T-helper 17 cell (primary cell): Measurements from ENCODE around the gene CEP112. TPM values are rescaled to one million over a fixed set of nuclear protein-coding genes. Genes with fewer than 3 reads are reported as not detected.

ENCODE experiments used
- ATAC-seq: fragments of 150-1000 bp; cut with Tn5 transposase; 2 replicates; pipeline ENCODE4 v1.10.0; 2021; ENCODE audit warnings: mild to moderate bottlenecking, moderate library complexity
- DNase-seq, 3 donors: peaks; one replicate each; pipeline versions ENCODE4 v3.0.0 to v3.0.0-alpha.2; 2020 to 2021
- H3K9me3 ChIP-seq: one replicate; pipeline ENCODE4 v1.7.0; 2013; ENCODE audit warnings: low read length, mild to moderate bottlenecking; ENCODE audit not compliant: control insufficient read depth, poor library complexity, severe bottlenecking
- H3K27ac Mint-ChIP-seq: one replicate; pipeline ENCODE4 v1.8.0; 2022; ENCODE audit warnings: mild to moderate bottlenecking, moderate library complexity, mixed read lengths
- H3K27me3 Mint-ChIP-seq: one replicate; pipeline ENCODE4 v1.8.0; 2022; ENCODE audit warnings: mixed read lengths
- H3K36me3 Mint-ChIP-seq: one replicate; pipeline ENCODE4 v1.8.0; 2022; ENCODE audit warnings: low read depth, mixed read lengths
- H3K4me1 Mint-ChIP-seq: one replicate; pipeline ENCODE4 v1.8.0; 2022; ENCODE audit warnings: mild to moderate bottlenecking, mixed read lengths
- H3K4me3 Mint-ChIP-seq: one replicate; pipeline ENCODE4 v1.8.0; 2022; ENCODE audit warnings: mild to moderate bottlenecking, moderate library complexity, mixed read lengths
- total RNA-seq, 4 donors: library from RNA in 2 of 4; stranded (reverse) in 2 of 4; gene quantifications; one replicate each; pipeline ENCODE4 v1.2.3 and lab custom pipeline; 2022 to 2026

CEP112 gene
- total RNA-seq, 2 donors from 2014 or later: 4.3 to 6.9 TPM

DNA sequence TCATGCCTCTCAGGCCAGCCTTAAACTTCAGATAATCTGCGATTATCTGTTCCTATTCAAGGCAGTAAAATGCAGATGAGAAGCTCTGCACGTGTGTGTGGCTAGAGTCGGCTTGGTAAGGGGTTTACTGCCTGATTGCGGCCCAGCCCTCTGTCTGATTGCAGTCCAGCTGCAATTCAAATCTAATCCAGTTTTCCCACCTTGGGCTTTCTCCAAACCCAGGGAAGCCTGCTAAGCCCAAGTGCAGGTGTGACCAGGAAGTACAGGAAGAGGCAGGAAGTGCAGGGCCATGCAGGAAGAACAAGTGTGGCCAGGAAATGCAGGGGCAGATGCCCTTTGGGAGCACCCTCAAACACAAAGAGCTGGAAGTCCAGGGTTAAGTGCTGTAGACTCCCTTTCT lies 314.9 kb downstream of the CEP112 start:
- H3K4me3 Mint-ChIP-seq: no peak overlapping the region
- H3K9me3 ChIP-seq: no peaks in the 10 kb centered on the region
- no peak for DNase-seq
- no peak overlapping the region for H3K27ac Mint-ChIP-seq
- no peaks in the 10 kb centered on the region for H3K4me1 Mint-ChIP-seq
- H3K27me3 Mint-ChIP-seq: peaks cover 7% of the 10 kb centered on the region
- ATAC-seq: no peak
- no peaks in the 10 kb centered on the region for H3K36me3 Mint-ChIP-seq

DNA sequence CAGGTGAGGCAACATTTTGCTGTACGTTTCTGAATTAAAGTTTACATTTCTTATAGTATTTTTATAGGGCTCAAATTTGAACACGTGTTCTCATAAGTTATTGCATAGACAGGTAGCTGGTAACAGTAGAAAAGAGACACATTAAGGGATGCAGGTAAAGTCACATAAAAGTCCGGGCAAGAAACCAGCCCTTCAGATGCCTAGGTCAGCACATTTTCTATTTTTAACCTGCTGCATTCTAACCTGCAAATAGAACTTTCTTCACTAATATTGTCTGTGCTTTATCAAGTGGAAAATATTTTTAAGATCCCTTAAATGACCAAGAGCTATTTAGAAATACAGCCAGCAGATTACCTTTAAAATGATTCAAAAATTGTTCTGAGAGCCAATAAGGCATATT lies 323.1 kb downstream of the CEP112 start:
- ATAC-seq (no peak), DNase-seq (no peak)
- no peaks in the 10 kb centered on the region for H3K9me3 ChIP-seq
- Mint-ChIP-seq H3K36me3 (no peaks in the 10 kb centered on the region), H3K4me3 (no peak overlapping the region), H3K27me3 (peaks cover 13% of the 10 kb centered on the region), H3K27ac (no peak overlapping the region), H3K4me1 (peaks cover 2% of the 10 kb centered on the region)

DNA sequence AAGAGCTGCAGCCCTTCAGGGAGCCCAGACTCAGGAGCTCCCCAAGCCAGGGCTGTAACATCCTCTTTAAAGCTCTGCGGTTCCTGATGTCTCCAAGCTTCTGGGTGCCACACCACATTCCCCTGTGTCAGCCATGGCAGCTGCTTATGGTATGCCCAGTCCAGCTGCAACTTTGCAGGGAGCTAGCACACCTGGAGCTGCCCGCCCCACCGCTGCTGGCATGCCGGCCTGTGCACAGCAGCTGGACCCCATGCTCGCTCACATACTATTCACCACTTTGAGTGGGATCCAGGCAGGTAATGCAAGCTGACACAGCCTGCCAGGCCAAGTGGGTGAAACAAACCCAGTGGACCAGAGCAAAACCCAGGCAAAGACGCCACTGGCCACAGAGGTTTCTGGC lies 324.9 kb downstream of the CEP112 start:
- Mint-ChIP-seq H3K4me3 (no peak overlapping the region), H3K4me1 (peaks cover 2% of the 10 kb centered on the region), H3K27ac (no peak overlapping the region), H3K27me3 (peaks cover 6% of the 10 kb centered on the region), H3K36me3 (no peaks in the 10 kb centered on the region)
- no peak for DNase-seq
- ATAC-seq: no peak
- no peaks in the 10 kb centered on the region for H3K9me3 ChIP-seq

DNA sequence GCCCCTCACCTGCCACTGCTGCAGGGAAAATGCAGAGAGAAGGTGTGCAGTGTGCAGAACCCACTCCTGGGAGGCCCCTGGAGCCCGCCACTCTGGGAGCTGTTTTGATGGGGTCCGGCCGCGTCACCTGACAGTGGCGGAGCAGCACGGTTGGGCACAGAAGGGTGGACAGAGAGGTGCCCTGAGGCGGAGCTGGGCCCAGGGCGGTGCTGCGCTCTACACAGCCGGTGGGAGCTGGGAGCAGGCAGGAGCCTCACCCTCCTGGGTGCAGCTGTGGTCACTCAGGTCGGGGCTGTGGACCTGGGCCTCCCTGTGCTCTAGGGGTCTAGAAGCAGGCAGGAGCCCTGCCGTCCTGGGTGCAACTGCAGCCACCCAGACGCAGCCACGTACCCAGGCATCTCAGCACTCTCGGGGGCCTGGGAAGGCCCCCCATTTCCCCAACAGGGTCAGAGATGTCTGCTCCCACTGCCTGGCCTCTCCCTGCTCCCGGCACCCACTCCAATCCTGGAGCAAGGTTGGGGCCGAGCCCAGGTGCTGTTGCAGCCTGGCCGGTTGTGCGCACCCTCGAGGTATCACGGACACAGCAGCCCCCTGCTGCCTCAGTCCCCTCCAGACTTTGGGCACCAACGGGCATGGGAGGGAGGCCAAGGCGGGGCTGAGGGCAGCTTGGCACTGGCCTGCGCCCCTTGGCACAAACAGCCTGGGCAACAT lies 326.1 kb downstream of the CEP112 start:
- DNase-seq (no peak), ATAC-seq (no peak)
- no peaks in the 10 kb centered on the region for H3K9me3 ChIP-seq
- H3K27me3 Mint-ChIP-seq: peaks cover 6% of the 10 kb centered on the region
- H3K27ac Mint-ChIP-seq: no peak overlapping the region
- H3K36me3 Mint-ChIP-seq: no peaks in the 10 kb centered on the region
- peaks cover 2% of the 10 kb centered on the region for H3K4me1 Mint-ChIP-seq
- H3K4me3 Mint-ChIP-seq: no peak overlapping the region

DNA sequence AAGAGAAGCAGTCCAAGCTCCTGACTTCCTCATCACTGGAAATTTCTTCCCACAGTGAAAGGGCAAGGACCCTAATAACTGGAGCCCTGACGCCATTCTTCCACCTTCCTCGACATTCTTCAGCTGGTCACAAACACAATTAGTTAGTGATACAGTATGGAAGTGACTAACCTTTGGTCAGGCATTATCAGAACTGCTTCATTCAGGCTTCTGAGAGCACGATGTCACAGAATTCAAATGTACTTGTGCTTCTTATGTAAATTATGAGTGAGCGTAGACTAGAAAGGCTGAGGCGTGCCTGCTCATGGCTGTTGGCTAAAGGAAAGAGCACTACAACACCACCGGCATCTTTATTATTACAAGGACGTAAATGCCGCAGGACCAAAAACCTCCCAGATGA lies 327.5 kb downstream of the CEP112 start:
- Mint-ChIP-seq H3K4me3 (no peak overlapping the region), H3K36me3 (no peaks in the 10 kb centered on the region), H3K27ac (no peak overlapping the region), H3K4me1 (peaks cover 2% of the 10 kb centered on the region), H3K27me3 (peaks cover 6% of the 10 kb centered on the region)
- DNase-seq (no peak), ATAC-seq (no peak)
- H3K9me3 ChIP-seq: no peaks in the 10 kb centered on the region

DNA sequence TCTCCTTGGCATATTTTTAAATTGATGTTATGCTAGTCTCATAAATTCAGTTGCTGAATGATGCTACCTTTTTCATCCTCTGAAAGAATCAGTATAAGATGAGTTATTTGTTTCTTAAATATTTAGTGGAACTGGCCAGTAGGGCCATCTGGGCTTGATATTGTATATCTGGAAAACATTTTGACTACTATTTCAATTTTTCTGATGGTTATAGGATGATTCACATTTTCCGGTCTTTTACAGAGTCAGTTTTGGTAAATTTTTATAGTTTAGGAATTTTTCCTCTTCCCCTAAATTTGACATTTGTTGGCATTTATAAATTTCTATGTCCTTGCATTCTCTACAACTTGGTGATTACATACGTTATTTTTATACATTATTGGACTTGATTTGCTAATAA lies 334.2 kb downstream of the CEP112 start:
- Mint-ChIP-seq H3K4me3 (no peak overlapping the region), H3K36me3 (no peaks in the 10 kb centered on the region), H3K27ac (no peak overlapping the region), H3K4me1 (no peaks in the 10 kb centered on the region), H3K27me3 (peaks cover 11% of the 10 kb centered on the region)
- no peak for ATAC-seq
- no peak for DNase-seq
- no peaks in the 10 kb centered on the region for H3K9me3 ChIP-seq

DNA sequence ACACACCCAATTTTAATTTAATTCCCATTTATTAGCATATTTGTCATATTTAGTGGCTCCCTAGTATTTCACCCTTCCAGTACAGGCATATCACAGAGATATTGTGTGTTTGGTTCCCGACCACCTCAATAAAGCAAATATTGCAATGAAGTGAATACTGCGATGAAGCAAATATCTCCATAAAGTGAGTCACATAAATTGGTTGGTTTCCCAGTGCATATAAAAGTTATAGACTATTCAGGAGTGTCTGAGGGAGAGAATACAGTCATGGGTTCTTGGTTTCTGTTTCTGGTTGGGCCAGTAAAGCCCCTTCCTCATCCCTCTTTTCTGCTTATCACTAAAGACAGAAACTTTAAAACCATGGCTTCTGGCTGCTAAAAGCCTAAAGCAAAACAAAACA lies 335.1 kb downstream of the CEP112 start:
- DNase-seq: no peak
- no peaks in the 10 kb centered on the region for H3K9me3 ChIP-seq
- H3K4me1 Mint-ChIP-seq: no peaks in the 10 kb centered on the region
- H3K27me3 Mint-ChIP-seq: peaks cover 11% of the 10 kb centered on the region
- H3K36me3 Mint-ChIP-seq: no peaks in the 10 kb centered on the region
- no peak for ATAC-seq
- no peak overlapping the region for H3K27ac Mint-ChIP-seq
- H3K4me3 Mint-ChIP-seq: no peak overlapping the region

GRCh38 chr17:65855675-65856074 lies 336.3 kb downstream of the CEP112 start:
- H3K9me3 ChIP-seq: no peaks in the 10 kb centered on the region
- H3K4me1 Mint-ChIP-seq: no peaks in the 10 kb centered on the region
- no peak overlapping the region for H3K27ac Mint-ChIP-seq
- ATAC-seq (no peak), DNase-seq (no peak)
- H3K4me3 Mint-ChIP-seq: no peak overlapping the region
- peaks cover 11% of the 10 kb centered on the region for H3K27me3 Mint-ChIP-seq
- no peaks in the 10 kb centered on the region for H3K36me3 Mint-ChIP-seq

- H3K9me3 ChIP-seq: no peaks in the 10 kb centered on the region
- Mint-ChIP-seq H3K27ac (no peak overlapping the region), H3K36me3 (no peaks in the 10 kb centered on the region), H3K27me3 (peaks cover 11% of the 10 kb centered on the region), H3K4me1 (no peaks in the 10 kb centered on the region), H3K4me3 (no peak overlapping the region)
- ATAC-seq: no peak
- no peak for DNase-seq
Measured at GRCh38 chr17:65855245-65855644, 336.7 kb downstream of the CEP112 start.

- DNase-seq: no peak
- no peak overlapping the region for H3K27ac Mint-ChIP-seq
- ATAC-seq: no peak
Measured at GRCh38 chr17:65853816-65854215, 338.1 kb downstream of the CEP112 start.

GRCh38 chr17:65852911-65853310 lies 339.0 kb downstream of the CEP112 start:
- no peaks in the 10 kb centered on the region for H3K4me1 Mint-ChIP-seq
- H3K27me3 Mint-ChIP-seq: peaks cover 11% of the 10 kb centered on the region
- no peak overlapping the region for H3K4me3 Mint-ChIP-seq
- no peaks in the 10 kb centered on the region for H3K36me3 Mint-ChIP-seq
- ATAC-seq: no peak
- no peak for DNase-seq
- H3K9me3 ChIP-seq: no peaks in the 10 kb centered on the region
- H3K27ac Mint-ChIP-seq: no peak overlapping the region

More at GRCh38 chr17:65853816-65854215, 338.1 kb downstream of the CEP112 start:
- no peaks in the 10 kb centered on the region for H3K9me3 ChIP-seq
- Mint-ChIP-seq H3K4me1 (no peaks in the 10 kb centered on the region), H3K36me3 (no peaks in the 10 kb centered on the region), H3K27me3 (peaks cover 11% of the 10 kb centered on the region), H3K4me3 (no peak overlapping the region)

DNA sequence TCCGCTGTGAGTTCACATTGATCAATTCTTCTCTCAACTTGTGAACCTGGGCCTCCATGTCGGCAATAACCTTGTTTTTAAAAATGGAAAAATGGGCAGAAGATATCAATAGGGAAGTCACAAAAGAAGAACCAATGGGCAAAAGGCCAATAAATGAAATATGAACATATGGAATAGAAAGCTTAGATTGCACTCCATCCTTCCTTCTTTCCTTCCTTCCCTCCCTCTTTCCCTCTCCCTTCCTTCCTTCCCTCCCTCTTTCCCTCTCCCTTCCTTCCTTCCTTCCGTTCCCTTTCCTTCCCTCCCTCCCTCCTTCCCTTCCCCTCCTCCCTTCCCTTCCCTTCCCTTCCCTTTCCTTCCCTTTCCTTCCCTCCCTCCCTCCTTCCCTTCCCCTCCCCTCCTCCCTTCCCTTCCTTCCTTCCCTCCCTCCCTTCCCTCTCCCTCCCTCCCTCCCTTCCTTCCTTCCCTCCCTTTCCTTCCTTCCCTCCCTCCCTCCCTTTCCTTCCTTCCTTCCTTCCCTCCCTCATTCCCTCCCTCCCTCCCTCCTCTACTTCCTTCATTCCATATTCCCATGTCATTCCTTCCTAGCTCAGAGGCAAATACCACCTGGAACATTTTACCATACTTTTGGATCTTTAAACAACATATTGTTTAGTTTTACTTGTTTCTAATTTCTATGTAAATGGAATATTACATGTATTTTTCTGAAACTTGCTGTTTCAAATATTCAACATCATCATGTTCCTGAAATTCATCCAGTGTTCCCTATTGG lies 339.8 kb downstream of the CEP112 start:
- H3K9me3 ChIP-seq: no peaks in the 10 kb centered on the region
- H3K27me3 Mint-ChIP-seq: peaks cover 9% of the 10 kb centered on the region
- ATAC-seq (no peak), DNase-seq (no peak)
- H3K27ac Mint-ChIP-seq: no peak overlapping the region
- no peak overlapping the region for H3K4me3 Mint-ChIP-seq
- no peaks in the 10 kb centered on the region for H3K4me1 Mint-ChIP-seq
- no peaks in the 10 kb centered on the region for H3K36me3 Mint-ChIP-seq

GRCh38 chr17:65850486-65850885 lies 341.4 kb downstream of the CEP112 start:
- no peak overlapping the region for H3K27ac Mint-ChIP-seq
- H3K36me3 Mint-ChIP-seq: no peaks in the 10 kb centered on the region
- H3K27me3 Mint-ChIP-seq: no peaks in the 10 kb centered on the region
- no peak overlapping the region for H3K4me3 Mint-ChIP-seq
- ATAC-seq (no peak), DNase-seq (no peak)
- H3K9me3 ChIP-seq: no peaks in the 10 kb centered on the region
- no peaks in the 10 kb centered on the region for H3K4me1 Mint-ChIP-seq

GRCh38 chr17:65848751-65849150 lies 343.2 kb downstream of the CEP112 start:
- no peaks in the 10 kb centered on the region for H3K9me3 ChIP-seq
- H3K27ac Mint-ChIP-seq: no peak overlapping the region
- ATAC-seq: no peak
- H3K4me3 Mint-ChIP-seq: no peak overlapping the region
- H3K27me3 Mint-ChIP-seq: no peaks in the 10 kb centered on the region
- no peak for DNase-seq
- no peaks in the 10 kb centered on the region for H3K36me3 Mint-ChIP-seq
- no peaks in the 10 kb centered on the region for H3K4me1 Mint-ChIP-seq
